ENCODE results near the gene C19orf33.

GRCh38 chr19:38321646-38322196 is 17.7 kb downstream of the C19orf33 start:
- TF ChIP-seq POLR2AphosphoS5 (IDR thresholded peaks at IDR 0.05; ENCODE audit: borderline replicate concordance, low read depth, low read length) (no peak), EZH2 (IDR thresholded peaks at IDR 0.05) (no peak)

All from SK-N-MC (cell line).